GM21447 (cell line): ENCODE data around the gene PATE2.

ENCODE experiments used
- ATAC-seq: cut with Tn5 transposase; IDR thresholded peaks from one replicate; pipeline ENCODE4 v1.9.1; 2021; ENCODE audit not compliant: unreplicated experiment

The PATE2 gene

GRCh38 chr11:125778728-125779127 is at the start of gene PATE2:
Gene PATE2 (minus strand): TSS chr11:125778828. CDS start chr11:125778773, 55 bp downstream.
- no peak for ATAC-seq

GRCh38 chr11:125807909-125808308 is 29.3 kb upstream of the PATE2 start:
- no peak for ATAC-seq

GRCh38 chr11:125802387-125802786 is 23.8 kb upstream of the PATE2 start:
- ATAC-seq: no peak

- no peak for ATAC-seq
Measured at GRCh38 chr11:125799808-125800207, 21.2 kb upstream of the PATE2 start.

GRCh38 chr11:125797641-125798040 is 19.0 kb upstream of the PATE2 start:
- no peak for ATAC-seq

- no peak for ATAC-seq
Measured at GRCh38 chr11:125790825-125791224, 12.2 kb upstream of the PATE2 start.

GRCh38 chr11:125787827-125788226 is 9.2 kb upstream of the PATE2 start, which contains the start of gene PATE3:
Gene PATE3 (plus strand): TSS chr11:125788127. CDS start chr11:125788152, 25 bp downstream.
- ATAC-seq: no peak

- ATAC-seq: no peak
Measured at GRCh38 chr11:125784678-125785077, 6.0 kb upstream of the PATE2 start.

- no peak for ATAC-seq
Measured at GRCh38 chr11:125777309-125777708, 1.3 kb downstream of the PATE2 start.

- no peak for ATAC-seq
Measured at GRCh38 chr11:125773516-125773915, 5.1 kb downstream of the PATE2 start.

- ATAC-seq: no peak
Measured at GRCh38 chr11:125772834-125773505, 5.7 kb downstream of the PATE2 start.

GRCh38 chr11:125770583-125770982 is 8.0 kb downstream of the PATE2 start:
- no peak for ATAC-seq

GRCh38 chr11:125768336-125769046 is 10.1 kb downstream of the PATE2 start:
- ATAC-seq: no peak

- no peak for ATAC-seq
Measured at GRCh38 chr11:125766251-125766650, 12.4 kb downstream of the PATE2 start.

GRCh38 chr11:125763483-125763882 is 15.1 kb downstream of the PATE2 start:
- no peak for ATAC-seq

- ATAC-seq: no peak
Measured at GRCh38 chr11:125762445-125762844, 16.2 kb downstream of the PATE2 start.

GRCh38 chr11:125756050-125756449 is 22.6 kb downstream of the PATE2 start:
- ATAC-seq: no peak

- ATAC-seq: no peak
Measured at GRCh38 chr11:125750629-125751028, 28.0 kb downstream of the PATE2 start.

GRCh38 chr11:125745979-125746378 is 32.6 kb downstream of the PATE2 start, which contains the start of gene PATE1:
Gene PATE1 (plus strand): TSS chr11:125746279. CDS start chr11:125746305, 26 bp downstream.
- ATAC-seq: no peak

GRCh38 chr11:125743681-125744080 is 34.9 kb downstream of the PATE2 start:
- no peak for ATAC-seq

GRCh38 chr11:125740617-125741016 is 38.0 kb downstream of the PATE2 start:
- no peak for ATAC-seq

GRCh38 chr11:125728969-125729368 is 49.7 kb downstream of the PATE2 start:
- ATAC-seq: no peak
